ENCODE data around the gene PPAT. TPM values are rescaled to one million over a fixed set of nuclear protein-coding genes. Genes with fewer than 3 reads are reported as not detected.
"Not testable (repeated sequence)": the region's sequence is repeated elsewhere in the genome, so short reads cannot be mapped to it uniquely, and the experiment has no call there.

Gene PPAT
- total RNA-seq, 1 experiment from 2014 or later: 40.6 TPM

DNA sequence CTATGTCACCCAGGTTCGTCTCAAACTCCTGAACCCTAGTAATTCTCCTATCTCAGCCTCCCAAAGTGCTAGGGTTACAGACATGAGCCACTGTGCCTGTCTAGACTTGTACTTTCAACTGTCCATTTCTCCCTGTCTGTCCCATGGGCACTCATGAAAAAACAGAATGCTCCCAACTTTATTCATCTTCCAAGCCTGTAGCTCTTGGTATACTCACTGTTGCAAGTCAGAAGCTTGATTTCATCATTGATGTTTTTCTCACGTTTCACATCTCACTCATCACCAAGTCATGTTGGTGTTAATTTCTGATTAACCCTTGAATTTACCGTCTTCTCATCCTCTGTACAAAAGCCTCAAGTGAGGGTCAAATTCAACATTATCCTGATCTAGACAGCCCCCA lies 24.7 kb upstream of the PPAT start:
- no peak overlapping the region for H3K4me3 ChIP-seq
- peaks cover 2% of the 10 kb centered on the region for H3K4me1 ChIP-seq (replicated peaks)
- DNase-seq (ENCODE audit: low read depth in 1 of 2, low spot score in 2 of 2): no peak
- H3K27me3 ChIP-seq (replicated peaks): no peaks in the 10 kb centered on the region
- H3K27ac ChIP-seq: no peak overlapping the region
- H3K9me3 ChIP-seq (replicated peaks): no peaks in the 10 kb centered on the region
- H3K36me3 ChIP-seq: peaks cover 92% of the 10 kb centered on the region

DNA sequence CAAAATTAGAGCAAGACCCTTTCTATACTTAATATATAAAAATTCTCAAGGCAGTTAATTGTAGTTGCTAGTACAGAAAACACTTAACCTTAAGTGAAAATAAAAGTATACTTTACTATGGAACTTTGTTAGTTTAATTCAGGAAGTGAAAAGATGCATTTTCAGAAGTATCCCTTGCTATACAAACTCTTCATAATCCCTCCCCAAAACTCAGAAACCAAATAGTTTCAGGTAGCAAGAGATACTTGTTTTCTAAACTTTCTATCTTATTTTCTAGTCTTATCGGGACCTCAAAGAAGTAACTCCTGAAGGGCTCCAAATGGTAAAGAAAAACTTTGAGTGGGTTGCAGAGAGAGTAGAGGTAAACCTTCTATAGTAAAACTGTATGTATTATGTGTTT lies 14.9 kb upstream of the PPAT start:
- Histone ChIP-seq H3K9me3 (replicated peaks) (no peaks in the 10 kb centered on the region), H3K4me1 (replicated peaks) (no peaks in the 10 kb centered on the region), H3K27ac (no peak overlapping the region), H3K27me3 (replicated peaks) (no peaks in the 10 kb centered on the region; the same call in 1 of the 2 replicates), H3K4me3 (no peak overlapping the region), H3K36me3 (peaks cover 92% of the 10 kb centered on the region)
- DNase-seq (ENCODE audit: low read depth in 1 of 2, low spot score in 2 of 2): no peak

DNA sequence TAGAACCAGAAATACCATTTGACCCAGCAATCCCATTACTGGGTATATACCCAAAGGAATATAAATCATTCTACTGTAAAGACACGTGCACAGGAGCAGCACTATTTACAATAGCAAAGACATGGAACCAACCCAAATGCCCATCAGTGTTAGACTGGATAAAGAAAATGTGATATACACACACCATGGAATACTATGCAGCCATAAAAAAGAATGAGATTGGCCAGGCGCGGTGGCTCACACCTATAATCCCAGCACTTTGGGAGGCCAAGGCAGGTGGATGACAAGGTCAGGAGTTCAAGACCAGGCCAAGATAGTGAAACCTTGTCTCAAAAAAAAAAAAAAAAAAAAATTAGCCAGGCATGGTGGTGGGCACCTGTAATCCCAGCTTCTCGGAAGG lies 14.1 kb upstream of the PPAT start:
- H3K27ac ChIP-seq; H3K4me3 ChIP-seq; H3K27me3 ChIP-seq (replicated peaks); DNase-seq (ENCODE audit: low read depth in 1 of 2, low spot score in 2 of 2); H3K4me1 ChIP-seq (replicated peaks); H3K9me3 ChIP-seq (replicated peaks): not testable (repeated sequence)
- peaks cover 91% of the 10 kb centered on the region for H3K36me3 ChIP-seq

DNA sequence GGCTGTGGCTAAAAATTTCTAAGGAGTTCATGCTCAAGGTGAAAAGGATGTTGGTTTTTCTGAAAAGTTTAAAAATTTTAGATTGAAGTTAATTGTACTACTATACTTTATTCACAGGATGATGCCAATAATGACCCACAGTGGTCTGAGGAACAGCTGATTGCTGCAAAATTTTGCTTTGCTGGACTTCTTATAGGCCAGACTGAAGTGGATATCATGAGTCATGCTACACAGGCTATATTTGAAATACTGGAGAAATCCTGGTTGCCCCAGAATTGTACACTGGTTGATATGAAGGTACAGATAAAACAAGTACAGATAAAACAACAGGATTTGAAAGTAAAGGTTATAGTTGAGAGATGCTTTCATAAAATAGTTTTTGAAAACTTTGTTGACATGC lies 12.9 kb upstream of the PPAT start:
- H3K9me3 ChIP-seq (replicated peaks): no peaks in the 10 kb centered on the region
- H3K4me1 ChIP-seq (replicated peaks): no peaks in the 10 kb centered on the region
- H3K4me3 ChIP-seq: no peak overlapping the region
- DNase-seq (ENCODE audit: low read depth in 1 of 2, low spot score in 2 of 2): no peak
- no peaks in the 10 kb centered on the region; the same call in 1 of the 2 replicates for H3K27me3 ChIP-seq (replicated peaks)
- no peak overlapping the region for H3K27ac ChIP-seq
- peaks cover 91% of the 10 kb centered on the region for H3K36me3 ChIP-seq

- DNase-seq (ENCODE audit: low read depth in 1 of 2, low spot score in 2 of 2): no peak
- H3K36me3 ChIP-seq: peaks cover 86% of the 10 kb centered on the region
- no peaks in the 10 kb centered on the region for H3K9me3 ChIP-seq (replicated peaks)
Measured at GRCh38 chr4:56445699-56446098, 10.3 kb upstream of the PPAT start.

DNA sequence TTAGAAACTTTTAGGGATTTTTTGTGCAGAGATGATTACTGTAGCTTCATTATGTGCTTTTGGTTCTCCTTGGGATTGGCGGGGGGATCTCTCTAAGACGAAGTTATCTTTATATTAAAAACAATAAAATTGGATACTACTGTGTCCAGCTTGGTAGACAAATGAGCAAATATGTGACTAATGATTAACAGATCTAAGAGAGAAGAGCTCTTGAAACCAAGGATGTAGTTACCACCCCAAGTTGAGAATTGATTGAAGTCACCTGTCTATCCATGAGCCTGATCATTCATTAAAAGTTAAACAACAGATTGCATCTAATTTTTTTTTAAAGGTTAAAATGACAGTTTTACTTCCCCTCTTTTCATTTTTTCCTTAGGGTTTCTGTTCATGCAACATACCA lies 9.3 kb upstream of the PPAT start:
- DNase-seq (ENCODE audit: low read depth in 1 of 2, low spot score in 2 of 2): no peak
- no peak overlapping the region for H3K4me3 ChIP-seq
- H3K27ac ChIP-seq: no peak overlapping the region
- H3K4me1 ChIP-seq (replicated peaks): no peaks in the 10 kb centered on the region
- H3K36me3 ChIP-seq: peaks cover 87% of the 10 kb centered on the region
- no peaks in the 10 kb centered on the region for H3K9me3 ChIP-seq (replicated peaks)
- no peaks in the 10 kb centered on the region; the same call in 1 of the 2 replicates for H3K27me3 ChIP-seq (replicated peaks)

More at GRCh38 chr4:56445699-56446098, 10.3 kb upstream of the PPAT start:
- H3K27me3 ChIP-seq (replicated peaks): no peaks in the 10 kb centered on the region; the same call in 1 of the 2 replicates
- no peaks in the 10 kb centered on the region for H3K4me1 ChIP-seq (replicated peaks)
- no peak overlapping the region for H3K4me3 ChIP-seq
- H3K27ac ChIP-seq: no peak overlapping the region

DNA sequence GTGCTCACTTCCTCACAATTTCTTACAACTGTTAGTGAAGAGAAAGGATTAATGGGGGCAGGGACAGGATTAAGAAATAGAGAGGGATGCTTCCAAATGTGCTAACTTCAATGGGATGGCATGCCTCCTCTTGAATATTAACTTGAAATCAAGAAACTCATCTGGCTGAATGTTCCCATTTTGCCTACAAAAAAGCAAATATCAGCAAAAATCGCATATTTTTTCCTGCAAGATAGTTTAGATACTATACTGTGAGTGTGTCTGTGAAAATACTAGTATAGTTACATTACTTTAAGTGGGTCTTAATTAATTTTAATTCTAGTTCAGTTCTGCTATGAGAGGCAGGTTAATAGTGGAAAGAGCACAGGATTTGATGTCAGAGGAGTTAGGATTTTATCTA lies 5.6 kb upstream of the PPAT start:
- H3K27me3 ChIP-seq (replicated peaks): no peaks in the 10 kb centered on the region
- no peaks in the 10 kb centered on the region for H3K9me3 ChIP-seq (replicated peaks)
- no peak overlapping the region for H3K4me3 ChIP-seq
- no peak overlapping the region for H3K27ac ChIP-seq
- H3K4me1 ChIP-seq (replicated peaks): no peaks in the 10 kb centered on the region
- no peak for DNase-seq (ENCODE audit: low read depth in 1 of 2, low spot score in 2 of 2)
- peaks cover 59% of the 10 kb centered on the region for H3K36me3 ChIP-seq

- Histone ChIP-seq H3K4me1 (replicated peaks) (peaks cover 4% of the 10 kb centered on the region), H3K27me3 (replicated peaks) (no peaks in the 10 kb centered on the region), H3K36me3 (peaks cover 42% of the 10 kb centered on the region), H3K9me3 (replicated peaks) (no peaks in the 10 kb centered on the region), H3K27ac (no peak overlapping the region), H3K4me3 (no peak overlapping the region)
- no peak for DNase-seq (ENCODE audit: low read depth in 1 of 2, low spot score in 2 of 2)
Measured at GRCh38 chr4:56438766-56439165, 3.4 kb upstream of the PPAT start.

- DNase-seq (ENCODE audit: low read depth in 1 of 2, low spot score in 2 of 2): peak in 1 of 2 experiments; percentile 60
- Histone ChIP-seq H3K4me3 (peak overlapping the region; percentile 61), H3K27ac (0 out of 2 replicates have a peak overlapping the region, but pooled peaks have one; percentile 3), H3K27me3 (replicated peaks) (no peaks in the 10 kb centered on the region), H3K4me1 (replicated peaks) (peaks cover 4% of the 10 kb centered on the region), H3K9me3 (replicated peaks) (no peaks in the 10 kb centered on the region), H3K36me3 (peaks cover 6% of the 10 kb centered on the region)
Measured at GRCh38 chr4:56434599-56435139, 746 bp downstream of the PPAT start.

DNA sequence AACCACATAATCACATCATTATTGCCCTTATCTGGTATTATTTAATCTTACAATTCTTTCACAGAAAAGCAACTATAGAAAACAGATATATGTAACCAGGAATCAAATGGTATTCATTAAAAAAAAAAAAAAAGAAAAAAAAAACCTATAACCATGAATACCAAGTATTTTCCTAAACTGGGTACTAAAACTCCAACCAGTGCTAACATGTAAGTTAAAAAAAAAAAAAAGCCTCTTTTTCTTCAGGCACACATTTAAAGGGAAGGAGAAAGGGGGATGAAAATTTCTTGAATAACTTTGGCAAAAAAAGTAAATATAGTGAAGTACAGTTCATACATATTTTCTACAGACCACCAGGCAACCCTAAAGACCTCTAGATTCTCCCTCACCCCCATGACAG lies 2.1 kb downstream of the PPAT start:
- no peak for DNase-seq (ENCODE audit: low read depth in 1 of 2, low spot score in 2 of 2)
- Histone ChIP-seq H3K27me3 (replicated peaks) (no peaks in the 10 kb centered on the region), H3K4me1 (replicated peaks) (peaks cover 4% of the 10 kb centered on the region), H3K9me3 (replicated peaks) (no peaks in the 10 kb centered on the region), H3K36me3 (no peaks in the 10 kb centered on the region; the same call in none of the 2 replicates), H3K4me3 (no peak overlapping the region), H3K27ac (no peak overlapping the region)

DNA sequence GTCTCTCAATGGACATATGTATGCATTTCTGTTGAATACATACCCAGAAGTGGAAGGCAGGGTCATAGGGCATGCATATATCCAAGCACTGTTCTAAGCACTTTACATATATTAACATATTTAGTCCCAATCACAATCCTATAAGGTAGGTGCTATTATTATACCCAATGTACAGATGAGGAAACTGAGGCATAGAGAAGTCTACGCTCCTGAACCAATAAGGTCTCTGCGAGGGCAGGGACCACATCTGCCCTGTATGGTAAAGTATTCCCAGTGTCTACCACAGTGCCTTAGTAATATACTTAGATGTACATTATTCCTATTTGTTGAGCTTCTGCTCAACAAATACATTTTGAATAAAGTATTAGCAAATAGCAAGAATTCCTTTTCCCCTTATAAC lies 5.2 kb downstream of the PPAT start:
- Histone ChIP-seq H3K4me3 (no peak overlapping the region), H3K4me1 (replicated peaks) (peaks cover 4% of the 10 kb centered on the region), H3K27ac (no peak overlapping the region), H3K27me3 (replicated peaks) (no peaks in the 10 kb centered on the region), H3K9me3 (replicated peaks) (no peaks in the 10 kb centered on the region), H3K36me3 (no peaks in the 10 kb centered on the region; the same call in none of the 2 replicates)
- DNase-seq (ENCODE audit: low read depth in 1 of 2, low spot score in 2 of 2): no peak

DNA sequence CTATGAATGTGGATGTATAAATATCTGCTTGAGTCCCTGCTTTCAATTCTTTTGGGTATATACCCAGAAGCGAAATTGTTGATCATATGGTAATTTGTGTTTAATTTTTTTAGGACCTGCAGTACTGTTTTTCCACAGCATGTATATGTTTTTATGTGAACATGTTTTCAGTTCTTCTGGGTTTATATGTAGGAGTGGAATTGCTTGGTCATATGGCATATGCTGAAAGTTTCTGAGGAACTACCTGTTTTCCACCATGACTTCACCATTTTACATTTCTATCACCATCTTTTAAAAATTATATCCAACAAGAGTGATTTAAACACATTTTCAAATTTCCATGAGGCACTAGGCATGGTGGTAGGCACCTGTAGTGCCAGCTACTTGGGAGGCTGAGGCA lies 8.2 kb downstream of the PPAT start:
- no peaks in the 10 kb centered on the region for H3K4me1 ChIP-seq (replicated peaks)
- no peaks in the 10 kb centered on the region for H3K9me3 ChIP-seq (replicated peaks)
- H3K27ac ChIP-seq: no peak overlapping the region
- no peaks in the 10 kb centered on the region for H3K27me3 ChIP-seq (replicated peaks)
- H3K4me3 ChIP-seq: no peak overlapping the region
- H3K36me3 ChIP-seq: no peaks in the 10 kb centered on the region; the same call in 1 of the 2 replicates
- no peak for DNase-seq (ENCODE audit: low read depth in 1 of 2, low spot score in 2 of 2)

DNA sequence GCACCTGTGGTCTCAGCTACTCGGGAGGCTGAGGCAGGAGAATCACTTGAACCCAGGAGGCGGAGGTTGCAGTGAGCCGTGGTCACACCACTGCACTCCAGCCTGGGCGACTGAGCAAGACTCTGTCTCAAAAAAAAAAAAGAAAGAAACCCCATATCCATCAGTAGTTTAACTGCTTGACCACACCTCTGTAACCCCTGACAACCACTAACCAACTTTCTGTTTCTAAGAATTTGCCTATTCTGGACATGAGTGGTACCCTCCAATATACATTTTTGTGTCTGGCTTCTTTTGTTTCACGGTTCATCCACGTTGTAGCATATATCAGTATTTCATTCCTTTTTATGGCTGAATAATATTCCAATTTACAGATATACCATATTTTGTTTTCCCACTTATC lies 9.1 kb downstream of the PPAT start:
- Histone ChIP-seq H3K27me3 (replicated peaks) (no peaks in the 10 kb centered on the region), H3K4me3 (no peak overlapping the region), H3K27ac (no peak overlapping the region), H3K4me1 (replicated peaks) (no peaks in the 10 kb centered on the region), H3K9me3 (replicated peaks) (no peaks in the 10 kb centered on the region), H3K36me3 (no peaks in the 10 kb centered on the region)
- no peak for DNase-seq (ENCODE audit: low read depth in 1 of 2, low spot score in 2 of 2)

- no peak for DNase-seq (ENCODE audit: low read depth in 1 of 2, low spot score in 2 of 2)
- Histone ChIP-seq H3K27me3 (replicated peaks) (no peaks in the 10 kb centered on the region), H3K9me3 (replicated peaks) (no peaks in the 10 kb centered on the region), H3K4me1 (replicated peaks) (no peaks in the 10 kb centered on the region), H3K4me3 (no peak overlapping the region), H3K36me3 (no peaks in the 10 kb centered on the region), H3K27ac (no peak overlapping the region)
Measured at GRCh38 chr4:56425518-56425917, 9.9 kb downstream of the PPAT start.
